ENCODE data around the gene OR13A1.
"Not testable (repeated sequence)": the region's sequence is repeated elsewhere in the genome, so short reads cannot be mapped to it uniquely, and the experiment has no call there.

OR13A1 gene

GRCh38 chr10:45302573-45302972 lies 12.8 kb downstream of the OR13A1 start:
- TF ChIP-seq POLR2A (IDR thresholded peaks at IDR 0.05; ENCODE audit: extremely low read depth, insufficient read length) (no peak), MAX (IDR thresholded peaks at IDR 0.05; ENCODE audit: low read depth, low read length) (no peak), CTCF (IDR thresholded peaks at IDR 0.05; ENCODE audit: low read depth, low read length) (no peak), MYC (IDR thresholded peaks at IDR 0.05; ENCODE audit: low read depth, low read length) (no peak)
- no peak for DNase-seq (ENCODE audit: low read depth)
- no peak overlapping the region for H3K4me3 ChIP-seq (ENCODE audit: low read depth, low read length)

- not testable (repeated sequence) for H3K4me3 ChIP-seq (ENCODE audit: low read depth, low read length); DNase-seq (ENCODE audit: low read depth)
These were observed 17.0 kb downstream of the OR13A1 start for GRCh38 chr10:45298341-45298955.

- no peak for DNase-seq (ENCODE audit: low read depth)
- TF ChIP-seq CTCF (IDR thresholded peaks at IDR 0.05; ENCODE audit: low read depth, low read length): no peak
- TF ChIP-seq POLR2A (IDR thresholded peaks at IDR 0.05; ENCODE audit: extremely low read depth, insufficient read length): no peak
- TF ChIP-seq MYC (IDR thresholded peaks at IDR 0.05; ENCODE audit: low read depth, low read length): no peak
- TF ChIP-seq MAX (IDR thresholded peaks at IDR 0.05; ENCODE audit: low read depth, low read length): no peak
- H3K4me3 ChIP-seq (ENCODE audit: low read depth, low read length): no peak overlapping the region
These were observed 20.7 kb downstream of the OR13A1 start for GRCh38 chr10:45294681-45295080.

GRCh38 chr10:45286980-45287379 lies 28.4 kb downstream of the OR13A1 start:
- TF ChIP-seq MYC (IDR thresholded peaks at IDR 0.05; ENCODE audit: low read depth, low read length) (no peak), CTCF (IDR thresholded peaks at IDR 0.05; ENCODE audit: low read depth, low read length) (no peak), MAX (IDR thresholded peaks at IDR 0.05; ENCODE audit: low read depth, low read length) (no peak), POLR2A (IDR thresholded peaks at IDR 0.05; ENCODE audit: extremely low read depth, insufficient read length) (no peak)
- no peak for DNase-seq (ENCODE audit: low read depth)
- H3K4me3 ChIP-seq (ENCODE audit: low read depth, low read length): no peak overlapping the region

- TF ChIP-seq MAX (IDR thresholded peaks at IDR 0.05; ENCODE audit: low read depth, low read length) (no peak), MYC (IDR thresholded peaks at IDR 0.05; ENCODE audit: low read depth, low read length) (no peak), POLR2A (IDR thresholded peaks at IDR 0.05; ENCODE audit: extremely low read depth, insufficient read length) (no peak), CTCF (IDR thresholded peaks at IDR 0.05; ENCODE audit: low read depth, low read length) (no peak)
- DNase-seq (ENCODE audit: low read depth): peak; percentile 7
- no peak overlapping the region for H3K4me3 ChIP-seq (ENCODE audit: low read depth, low read length)
These were observed 33.3 kb downstream of the OR13A1 start for GRCh38 chr10:45282061-45282460.

GRCh38 chr10:45280113-45280760 lies 35.2 kb downstream of the OR13A1 start:
- no peak for DNase-seq (ENCODE audit: low read depth)
- H3K4me3 ChIP-seq (ENCODE audit: low read depth, low read length): no peak overlapping the region
- TF ChIP-seq POLR2A (IDR thresholded peaks at IDR 0.05; ENCODE audit: extremely low read depth, insufficient read length): no peak
- no peak for TF ChIP-seq MAX (IDR thresholded peaks at IDR 0.05; ENCODE audit: low read depth, low read length)
- no peak for TF ChIP-seq MYC (IDR thresholded peaks at IDR 0.05; ENCODE audit: low read depth, low read length)
- no peak for TF ChIP-seq CTCF (IDR thresholded peaks at IDR 0.05; ENCODE audit: low read depth, low read length)
